DOHH2 (cell line): ENCODE measurements around the gene UCMA.

ENCODE experiments used
- H3F3A ChIP-seq: fragments of 200-600 bp; sonication (generic), shearing (Covaris generic); 2 replicates; pipeline ENCODE4 v1.6.0; 2016; ENCODE audit warnings: antibody characterized with exemption, mild to moderate bottlenecking; ENCODE audit not compliant: control insufficient read depth, insufficient read depth
- H3K27ac ChIP-seq: fragments of 200-600 bp; sonication (generic); 2 replicates; pipeline ENCODE4 v1.5.1; 2014; ENCODE audit warnings: low read depth, mild to moderate bottlenecking, low read length, moderate library complexity
- H3K27me3 ChIP-seq: fragments of 200-600 bp; sonication (generic); 2 replicates; pipeline ENCODE4 v1.6.1; 2014; ENCODE audit warnings: mild to moderate bottlenecking, low read length, mixed read lengths; ENCODE audit not compliant: control insufficient read depth
- H3K36me3 ChIP-seq: fragments of 200-600 bp; sonication (generic); 2 replicates; pipeline ENCODE4 v1.6.1; 2014; ENCODE audit warnings: mild to moderate bottlenecking, low read length, moderate library complexity, mixed read lengths; ENCODE audit not compliant: control insufficient read depth
- H3K4me1 ChIP-seq: fragments of 200-600 bp; sonication (generic); 2 replicates; pipeline ENCODE4 v1.6.1; 2014; ENCODE audit warnings: mild to moderate bottlenecking, low read length, mixed read lengths; ENCODE audit not compliant: control insufficient read depth
- H3K4me2 ChIP-seq: fragments of 200-600 bp; sonication (generic); 2 replicates; pipeline ENCODE4 v1.6.0; 2014; ENCODE audit warnings: mild to moderate bottlenecking, low read length, moderate library complexity
- H3K4me3 ChIP-seq: fragments of 200-600 bp; sonication (generic); 2 replicates; pipeline ENCODE4 v1.5.1; 2014; ENCODE audit warnings: mild to moderate bottlenecking, low read length, mixed read lengths
- H3K79me2 ChIP-seq: fragments of 200-600 bp; sonication (generic); 2 replicates; pipeline ENCODE4 v1.6.1; 2014; ENCODE audit warnings: mild to moderate bottlenecking, low read length, mixed read lengths; ENCODE audit not compliant: control insufficient read depth
- H3K9me2 ChIP-seq: fragments of 200-600 bp; sonication (generic); replicated peaks from 2 replicates; pipeline ENCODE4 v1.6.1; 2014; ENCODE audit warnings: mild to moderate bottlenecking, low read length, mixed read lengths; ENCODE audit not compliant: control insufficient read depth
- H3K9me3 ChIP-seq: fragments of 200-600 bp; sonication (generic); 2 replicates; pipeline ENCODE4 v1.6.1; 2014; ENCODE audit warnings: antibody characterized with exemption, low read length, mixed read lengths; ENCODE audit not compliant: control insufficient read depth, insufficient read depth
- H4K20me1 ChIP-seq: fragments of 200-600 bp; sonication (generic); 2 replicates; pipeline ENCODE4 v1.6.0; 2014; ENCODE audit warnings: low read depth, mild to moderate bottlenecking, antibody characterized with exemption, low read length, moderate library complexity; ENCODE audit not compliant: control insufficient read depth, insufficient read depth
- EZH2phosphoT487 ChIP-seq: fragments of 200-600 bp; sonication (generic); IDR thresholded peaks from 2 replicates; pipeline ENCODE4 v1.6.1; 2017; ENCODE audit warnings: borderline replicate concordance, mild to moderate bottlenecking, antibody characterized with exemption, low read length, moderate library complexity, mixed read lengths
- TF ChIP-seq, protein P1 (sequence below): fragments of 200-600 bp; sonication (generic); IDR thresholded peaks from one replicate; pipeline ENCODE4 v1.5.1; 2014; ENCODE audit warnings: antibody characterized with exemption, mild to moderate bottlenecking, low read depth, low read length; ENCODE audit not compliant: poor library complexity, severe bottlenecking

The UCMA gene

DNA sequence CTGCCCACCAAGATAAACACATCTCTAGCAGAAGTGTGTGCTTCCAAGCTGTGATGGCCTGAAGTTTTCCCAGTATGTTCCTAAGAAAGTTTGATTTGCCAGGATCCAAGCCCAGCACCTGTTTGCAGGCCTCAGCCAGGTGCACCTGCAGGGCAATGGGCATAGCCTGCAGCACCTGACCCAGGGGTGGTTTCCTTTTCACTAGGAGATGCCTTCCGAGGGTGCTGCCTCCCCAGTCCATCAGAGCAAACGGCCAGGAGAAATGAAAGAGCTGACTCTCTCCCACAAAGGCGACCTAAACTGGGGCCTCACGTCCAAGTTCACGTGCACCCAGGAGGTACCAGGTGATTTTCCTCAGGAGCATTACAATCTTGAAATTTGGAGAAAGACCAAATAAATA is 7.1 kb downstream of the UCMA start:
- H3K27me3 ChIP-seq: peaks cover 2% of the 10 kb centered on the region; the same call in 1 of the 2 replicates
- H3K9me2 ChIP-seq: no peaks in the 10 kb centered on the region
- no peaks in the 10 kb centered on the region for H3K79me2 ChIP-seq
- TF ChIP-seq EZH2phosphoT487: no peak
- TF ChIP-seq, protein P1, sequence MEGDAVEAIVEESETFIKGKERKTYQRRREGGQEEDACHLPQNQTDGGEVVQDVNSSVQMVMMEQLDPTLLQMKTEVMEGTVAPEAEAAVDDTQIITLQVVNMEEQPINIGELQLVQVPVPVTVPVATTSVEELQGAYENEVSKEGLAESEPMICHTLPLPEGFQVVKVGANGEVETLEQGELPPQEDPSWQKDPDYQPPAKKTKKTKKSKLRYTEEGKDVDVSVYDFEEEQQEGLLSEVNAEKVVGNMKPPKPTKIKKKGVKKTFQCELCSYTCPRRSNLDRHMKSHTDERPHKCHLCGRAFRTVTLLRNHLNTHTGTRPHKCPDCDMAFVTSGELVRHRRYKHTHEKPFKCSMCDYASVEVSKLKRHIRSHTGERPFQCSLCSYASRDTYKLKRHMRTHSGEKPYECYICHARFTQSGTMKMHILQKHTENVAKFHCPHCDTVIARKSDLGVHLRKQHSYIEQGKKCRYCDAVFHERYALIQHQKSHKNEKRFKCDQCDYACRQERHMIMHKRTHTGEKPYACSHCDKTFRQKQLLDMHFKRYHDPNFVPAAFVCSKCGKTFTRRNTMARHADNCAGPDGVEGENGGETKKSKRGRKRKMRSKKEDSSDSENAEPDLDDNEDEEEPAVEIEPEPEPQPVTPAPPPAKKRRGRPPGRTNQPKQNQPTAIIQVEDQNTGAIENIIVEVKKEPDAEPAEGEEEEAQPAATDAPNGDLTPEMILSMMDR: no peak
- no peak overlapping the region for H3K4me2 ChIP-seq
- no peak overlapping the region for H3K27ac ChIP-seq
- no peaks in the 10 kb centered on the region for H3K9me3 ChIP-seq
- H3F3A ChIP-seq: no peaks in the 10 kb centered on the region
- peaks cover 17% of the 10 kb centered on the region for H3K4me1 ChIP-seq
- H3K4me3 ChIP-seq: no peak overlapping the region
- no peaks in the 10 kb centered on the region for H4K20me1 ChIP-seq
- no peaks in the 10 kb centered on the region for H3K36me3 ChIP-seq

GRCh38 chr10:13225601-13226000 is 8.6 kb downstream of the UCMA start:
- Histone ChIP-seq H3K79me2 (no peaks in the 10 kb centered on the region), H3K9me2 (no peaks in the 10 kb centered on the region), H3K27me3 (peaks cover 2% of the 10 kb centered on the region; the same call in 1 of the 2 replicates), H3K4me2 (no peak overlapping the region), H3K9me3 (no peaks in the 10 kb centered on the region), H3K27ac (no peak overlapping the region), H3F3A (no peaks in the 10 kb centered on the region), H3K4me3 (no peak overlapping the region), H3K4me1 (peaks cover 17% of the 10 kb centered on the region), H3K36me3 (no peaks in the 10 kb centered on the region), H4K20me1 (no peaks in the 10 kb centered on the region)
- TF ChIP-seq EZH2phosphoT487: no peak
- TF ChIP-seq, protein P1: no peak

DNA sequence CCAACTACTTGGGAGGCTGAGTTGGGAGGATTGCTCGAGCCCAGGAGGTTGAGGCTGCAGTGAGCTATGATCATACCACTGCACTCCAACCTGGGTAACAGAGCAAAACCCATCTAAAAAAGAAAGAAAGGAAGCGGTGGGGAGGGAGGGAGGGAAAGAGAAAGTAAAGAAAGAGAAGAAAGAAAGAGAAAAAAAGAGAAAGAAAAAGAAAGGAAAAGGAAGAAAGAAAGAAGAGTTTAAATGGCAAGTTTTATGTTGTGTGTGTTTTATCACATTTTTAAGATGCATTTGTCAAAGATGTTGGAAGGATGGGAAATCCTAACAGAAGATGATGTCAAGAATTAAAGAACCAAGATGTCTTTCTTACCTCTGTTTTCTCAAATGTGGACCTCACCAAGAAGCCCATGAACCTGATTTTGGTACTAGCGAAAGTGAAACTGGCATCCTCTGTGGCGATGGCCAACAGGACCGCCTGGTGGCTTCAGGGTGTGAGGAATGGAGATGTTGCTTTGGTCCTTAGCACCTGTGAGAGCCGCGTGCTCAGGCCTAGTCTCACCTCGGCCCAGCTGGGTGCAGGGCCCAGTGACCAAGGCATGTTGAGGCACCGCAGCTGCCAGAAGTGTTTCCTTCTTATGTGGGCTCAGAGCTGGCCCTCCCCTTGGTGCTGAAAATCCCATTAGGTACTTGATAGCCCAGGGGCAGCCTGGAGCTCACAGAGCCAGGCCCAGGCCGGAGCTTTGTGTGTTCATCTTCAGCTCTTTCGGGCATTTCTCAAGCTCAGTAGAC is 9.8 kb downstream of the UCMA start:
- Histone ChIP-seq H3F3A (no peaks in the 10 kb centered on the region; the same call in 1 of the 2 replicates), H3K4me1 (peaks cover 21% of the 10 kb centered on the region), H4K20me1 (no peaks in the 10 kb centered on the region), H3K27me3 (no peaks in the 10 kb centered on the region), H3K4me2 (no peak overlapping the region), H3K9me3 (no peaks in the 10 kb centered on the region), H3K9me2 (no peaks in the 10 kb centered on the region), H3K79me2 (no peaks in the 10 kb centered on the region), H3K36me3 (no peaks in the 10 kb centered on the region), H3K4me3 (no peak overlapping the region), H3K27ac (no peak overlapping the region)
- no peak for TF ChIP-seq EZH2phosphoT487
- TF ChIP-seq, protein P1: no peak
